Superior temporal gyrus (tissue), 1 donor: Measurements from ENCODE around the gene NOXRED1.

Experiments
- DNase-seq: peaks from one replicate; pipeline ENCODE4 v3.0.0-alpha.2; 2016; ENCODE audit errors: extremely low spot score

NOXRED1 gene

GRCh38 chr14:77344377-77344996 is 78.8 kb downstream of the NOXRED1 start:
- DNase-seq, result no peak
